ENCODE results near the gene FPR2.

FPR2 gene

DNA sequence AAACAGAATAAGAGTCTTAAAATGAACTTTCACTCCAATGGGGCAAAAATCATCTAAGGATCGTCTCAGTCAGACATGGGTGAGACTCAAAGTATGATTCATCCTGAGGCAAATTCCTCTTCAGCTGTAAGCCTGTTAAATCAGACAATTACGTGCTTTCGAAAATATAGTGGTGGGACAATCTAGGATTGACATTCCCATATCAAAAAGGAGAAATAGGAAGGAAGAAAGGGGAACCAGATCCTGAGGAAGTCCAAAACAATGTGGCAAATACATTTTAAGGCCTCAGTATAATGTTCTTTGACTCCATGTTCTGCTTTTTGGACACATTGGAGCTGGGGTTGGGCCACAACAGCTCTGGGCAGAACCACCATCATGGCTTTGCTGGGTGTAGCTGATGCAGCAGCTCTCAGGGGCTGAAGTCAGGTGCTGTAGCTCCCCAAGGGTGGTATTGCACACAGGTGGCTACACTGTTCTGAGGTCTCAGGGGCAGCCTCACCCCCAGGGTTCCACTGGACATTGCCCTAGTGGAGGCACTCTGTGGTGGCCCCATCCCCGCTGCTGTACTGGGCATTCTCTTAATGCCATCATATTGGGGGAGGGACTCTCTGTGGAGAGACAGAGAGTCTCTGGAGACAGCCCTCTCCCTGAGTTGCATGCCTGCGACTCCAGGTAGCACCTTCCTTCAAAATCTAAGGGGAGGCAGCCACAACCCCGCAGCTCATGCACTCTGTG is 28.2 kb downstream of the FPR2 start:
- ChIA-PET CTCF (interaction anchor here (1.1 kb wide), 1 partner anchor 368 kb away, joined by 3 read pairs; no protein-coding TSS in a partner anchor), POLR2A (no interaction called here)
- no peaks in the 10 kb centered on the region for H3K9me3 ChIP-seq (ENCODE audit: control insufficient read depth, insufficient read depth, low read depth, low read length)
- no peaks in the 10 kb centered on the region for H3K4me1 ChIP-seq (ENCODE audit: control insufficient read depth, insufficient read depth, low read length)
- H3K36me3 ChIP-seq (ENCODE audit: control insufficient read depth in 2 of 2, insufficient read depth in 1 of 2, low read length in 2 of 2) = no peaks in the 10 kb centered on the region
- H3K4me3 ChIP-seq (ENCODE audit: low read depth, low read length) = no peak overlapping the region
- TF ChIP-seq ZNF621 (tag by site-specific recombination; IDR thresholded peaks at IDR 0.05) (no peak), ZNF596 (tag by site-specific recombination; IDR thresholded peaks at IDR 0.05) (no peak), ZNF571 (tag by site-specific recombination; IDR thresholded peaks at IDR 0.05) (no peak), KLF1 (tag by site-specific recombination; IDR thresholded peaks at IDR 0.05) (no peak)
- TF ChIP-seq, protein P1, sequence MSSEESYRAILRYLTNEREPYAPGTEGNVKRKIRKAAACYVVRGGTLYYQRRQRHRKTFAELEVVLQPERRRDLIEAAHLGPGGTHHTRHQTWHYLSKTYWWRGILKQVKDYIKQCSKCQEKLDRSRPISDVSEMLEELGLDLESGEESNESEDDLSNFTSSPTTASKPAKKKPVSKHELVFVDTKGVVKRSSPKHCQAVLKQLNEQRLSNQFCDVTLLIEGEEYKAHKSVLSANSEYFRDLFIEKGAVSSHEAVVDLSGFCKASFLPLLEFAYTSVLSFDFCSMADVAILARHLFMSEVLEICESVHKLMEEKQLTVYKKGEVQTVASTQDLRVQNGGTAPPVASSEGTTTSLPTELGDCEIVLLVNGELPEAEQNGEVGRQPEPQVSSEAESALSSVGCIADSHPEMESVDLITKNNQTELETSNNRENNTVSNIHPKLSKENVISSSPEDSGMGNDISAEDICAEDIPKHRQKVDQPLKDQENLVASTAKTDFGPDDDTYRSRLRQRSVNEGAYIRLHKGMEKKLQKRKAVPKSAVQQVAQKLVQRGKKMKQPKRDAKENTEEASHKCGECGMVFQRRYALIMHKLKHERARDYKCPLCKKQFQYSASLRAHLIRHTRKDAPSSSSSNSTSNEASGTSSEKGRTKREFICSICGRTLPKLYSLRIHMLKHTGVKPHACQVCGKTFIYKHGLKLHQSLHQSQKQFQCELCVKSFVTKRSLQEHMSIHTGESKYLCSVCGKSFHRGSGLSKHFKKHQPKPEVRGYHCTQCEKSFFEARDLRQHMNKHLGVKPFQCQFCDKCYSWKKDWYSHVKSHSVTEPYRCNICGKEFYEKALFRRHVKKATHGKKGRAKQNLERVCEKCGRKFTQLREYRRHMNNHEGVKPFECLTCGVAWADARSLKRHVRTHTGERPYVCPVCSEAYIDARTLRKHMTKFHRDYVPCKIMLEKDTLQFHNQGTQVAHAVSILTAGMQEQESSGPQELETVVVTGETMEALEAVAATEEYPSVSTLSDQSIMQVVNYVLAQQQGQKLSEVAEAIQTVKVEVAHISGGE (tag by site-specific recombination; conservative IDR thresholded peaks at IDR 0.05; ENCODE audit: low read depth) = no peak
- no peak overlapping the region for H3K27ac ChIP-seq (ENCODE audit: extremely low read depth, low read depth, low read length)

DNA sequence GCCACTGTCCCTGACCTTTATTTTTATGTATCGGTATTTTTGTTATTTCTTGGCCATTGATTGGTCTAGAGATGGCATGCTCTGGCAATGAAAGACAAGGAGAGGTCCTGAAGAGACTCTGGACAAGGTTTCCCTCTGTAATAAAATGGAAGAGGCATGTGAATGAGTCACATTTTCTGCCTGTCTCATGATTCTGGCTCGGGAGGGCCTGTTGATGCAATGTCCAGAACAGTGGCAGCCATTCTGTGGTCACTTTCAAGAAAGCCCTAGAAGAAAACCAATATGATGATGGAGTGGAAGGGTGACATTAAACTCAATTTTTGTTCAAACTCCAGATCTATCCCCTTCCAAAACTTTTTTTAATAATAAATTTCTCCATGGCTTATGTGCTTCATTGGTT is 32.0 kb downstream of the FPR2 start:
- Histone ChIP-seq H3K27ac (ENCODE audit: extremely low read depth, low read depth, low read length) (no peak overlapping the region), H3K4me3 (ENCODE audit: low read depth, low read length) (no peak overlapping the region), H3K36me3 (ENCODE audit: control insufficient read depth in 2 of 2, insufficient read depth in 1 of 2, low read length in 2 of 2) (no peaks in the 10 kb centered on the region), H3K4me1 (ENCODE audit: control insufficient read depth, insufficient read depth, low read length) (no peaks in the 10 kb centered on the region), H3K9me3 (ENCODE audit: control insufficient read depth, insufficient read depth, low read depth, low read length) (no peaks in the 10 kb centered on the region)
- POLR2A ChIA-PET = no interaction called here
- TF ChIP-seq ZNF558 (tag by site-specific recombination; IDR thresholded peaks at IDR 0.05) (no peak), ZNF571 (tag by site-specific recombination; IDR thresholded peaks at IDR 0.05) (no peak), ZNF433 (tag by site-specific recombination; IDR thresholded peaks at IDR 0.05; ENCODE audit: low read depth) (no peak), ZNF366 (tag by site-specific recombination; conservative IDR thresholded peaks at IDR 0.05) (no peak)
- CTCF ChIA-PET = interaction anchor here (1.6 kb wide), 1 partner anchor 15 kb away, joined by 5 read pairs; no protein-coding TSS in a partner anchor

DNA sequence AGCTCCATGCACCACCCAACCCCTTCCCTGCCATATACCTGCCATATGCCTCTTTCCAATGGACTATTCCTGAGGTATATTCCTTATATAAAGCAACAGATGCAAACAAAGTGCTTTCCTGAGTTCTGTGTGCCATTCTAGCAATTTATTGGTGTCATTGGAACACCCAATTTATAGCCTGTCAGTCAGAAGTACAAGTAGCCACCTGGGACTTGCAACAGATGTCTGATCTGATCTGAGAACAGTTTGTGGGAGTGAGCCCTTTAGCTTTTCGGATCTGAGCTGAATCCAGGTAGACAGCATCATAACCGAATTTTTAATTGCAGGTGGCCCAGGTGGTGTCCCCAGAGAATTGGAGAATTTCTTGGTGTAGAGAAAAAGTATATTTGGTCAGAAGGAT is 33.0 kb downstream of the FPR2 start:
- Histone ChIP-seq H3K9me3 (ENCODE audit: control insufficient read depth, insufficient read depth, low read depth, low read length) (no peaks in the 10 kb centered on the region), H3K4me3 (ENCODE audit: low read depth, low read length) (no peak overlapping the region), H3K4me1 (ENCODE audit: control insufficient read depth, insufficient read depth, low read length) (no peaks in the 10 kb centered on the region), H3K27ac (ENCODE audit: extremely low read depth, low read depth, low read length) (no peak overlapping the region), H3K36me3 (ENCODE audit: control insufficient read depth in 2 of 2, insufficient read depth in 1 of 2, low read length in 2 of 2) (no peaks in the 10 kb centered on the region)
- ChIA-PET POLR2A (no interaction called here), CTCF (interaction anchor here (1.0 to 1.6 kb wide), 2 partner anchors 16 to 187 kb away, joined by 3 to 5 read pairs; no protein-coding TSS in a partner anchor)
- no peak for TF ChIP-seq ZNF792 (tag by site-specific recombination; IDR thresholded peaks at IDR 0.05)
- TF ChIP-seq ZNF404 (tag by site-specific recombination; IDR thresholded peaks at IDR 0.05) = no peak
- TF ChIP-seq, protein P2, sequence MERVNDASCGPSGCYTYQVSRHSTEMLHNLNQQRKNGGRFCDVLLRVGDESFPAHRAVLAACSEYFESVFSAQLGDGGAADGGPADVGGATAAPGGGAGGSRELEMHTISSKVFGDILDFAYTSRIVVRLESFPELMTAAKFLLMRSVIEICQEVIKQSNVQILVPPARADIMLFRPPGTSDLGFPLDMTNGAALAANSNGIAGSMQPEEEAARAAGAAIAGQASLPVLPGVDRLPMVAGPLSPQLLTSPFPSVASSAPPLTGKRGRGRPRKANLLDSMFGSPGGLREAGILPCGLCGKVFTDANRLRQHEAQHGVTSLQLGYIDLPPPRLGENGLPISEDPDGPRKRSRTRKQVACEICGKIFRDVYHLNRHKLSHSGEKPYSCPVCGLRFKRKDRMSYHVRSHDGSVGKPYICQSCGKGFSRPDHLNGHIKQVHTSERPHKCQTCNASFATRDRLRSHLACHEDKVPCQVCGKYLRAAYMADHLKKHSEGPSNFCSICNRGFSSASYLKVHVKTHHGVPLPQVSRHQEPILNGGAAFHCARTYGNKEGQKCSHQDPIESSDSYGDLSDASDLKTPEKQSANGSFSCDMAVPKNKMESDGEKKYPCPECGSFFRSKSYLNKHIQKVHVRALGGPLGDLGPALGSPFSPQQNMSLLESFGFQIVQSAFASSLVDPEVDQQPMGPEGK (tag by site-specific recombination; IDR thresholded peaks at IDR 0.05) = no peak
- TF ChIP-seq ZXDB (tag by site-specific recombination; IDR thresholded peaks at IDR 0.05) = no peak
- TF ChIP-seq EGR2 (tag by site-specific recombination; IDR thresholded peaks at IDR 0.05; ENCODE audit: low read depth) = no peak
- TF ChIP-seq, protein P3, sequence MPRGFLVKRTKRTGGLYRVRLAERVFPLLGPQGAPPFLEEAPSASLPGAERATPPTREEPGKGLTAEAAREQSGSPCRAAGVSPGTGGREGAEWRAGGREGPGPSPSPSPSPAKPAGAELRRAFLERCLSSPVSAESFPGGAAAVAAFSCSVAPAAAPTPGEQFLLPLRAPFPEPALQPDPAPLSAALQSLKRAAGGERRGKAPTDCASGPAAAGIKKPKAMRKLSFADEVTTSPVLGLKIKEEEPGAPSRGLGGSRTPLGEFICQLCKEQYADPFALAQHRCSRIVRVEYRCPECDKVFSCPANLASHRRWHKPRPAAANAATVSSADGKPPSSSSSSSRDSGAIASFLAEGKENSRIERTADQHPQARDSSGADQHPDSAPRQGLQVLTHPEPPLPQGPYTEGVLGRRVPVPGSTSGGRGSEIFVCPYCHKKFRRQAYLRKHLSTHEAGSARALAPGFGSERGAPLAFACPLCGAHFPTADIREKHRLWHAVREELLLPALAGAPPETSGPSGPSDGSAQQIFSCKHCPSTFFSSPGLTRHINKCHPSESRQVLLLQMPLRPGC (tag by site-specific recombination; IDR thresholded peaks at IDR 0.05) = no peak
- no peak for TF ChIP-seq ZNF274 (IDR thresholded peaks at IDR 0.05; ENCODE audit: low read length)
- no peak for TF ChIP-seq ZNF274 (tag by site-specific recombination; IDR thresholded peaks at IDR 0.05; ENCODE audit: borderline replicate concordance)
- TF ChIP-seq ZNF416 (tag by site-specific recombination; IDR thresholded peaks at IDR 0.05) = no peak
- no peak for TF ChIP-seq ZBTB48 (tag by site-specific recombination; IDR thresholded peaks at IDR 0.05)
- TF ChIP-seq ZNF501 (tag by site-specific recombination; IDR thresholded peaks at IDR 0.05) = no peak
- TF ChIP-seq REPIN1 (tag by site-specific recombination; IDR thresholded peaks at IDR 0.05; ENCODE audit: low read depth) = no peak
- no peak for TF ChIP-seq ZNF214 (tag by site-specific recombination; IDR thresholded peaks at IDR 0.05; ENCODE audit: borderline replicate concordance)
- no peak for TF ChIP-seq ZNF24 (tag by site-specific recombination; IDR thresholded peaks at IDR 0.05)

All from HEK293 (cell line).